Measurements from ENCODE around the gene GAP43.
A peak's percentile ranks its signal among the peaks of the same experiment; 100 is the strongest.

GRCh38 chr3:115657168-115657567 lies 33.9 kb downstream of the GAP43 start:
- TF ChIP-seq, protein P1, sequence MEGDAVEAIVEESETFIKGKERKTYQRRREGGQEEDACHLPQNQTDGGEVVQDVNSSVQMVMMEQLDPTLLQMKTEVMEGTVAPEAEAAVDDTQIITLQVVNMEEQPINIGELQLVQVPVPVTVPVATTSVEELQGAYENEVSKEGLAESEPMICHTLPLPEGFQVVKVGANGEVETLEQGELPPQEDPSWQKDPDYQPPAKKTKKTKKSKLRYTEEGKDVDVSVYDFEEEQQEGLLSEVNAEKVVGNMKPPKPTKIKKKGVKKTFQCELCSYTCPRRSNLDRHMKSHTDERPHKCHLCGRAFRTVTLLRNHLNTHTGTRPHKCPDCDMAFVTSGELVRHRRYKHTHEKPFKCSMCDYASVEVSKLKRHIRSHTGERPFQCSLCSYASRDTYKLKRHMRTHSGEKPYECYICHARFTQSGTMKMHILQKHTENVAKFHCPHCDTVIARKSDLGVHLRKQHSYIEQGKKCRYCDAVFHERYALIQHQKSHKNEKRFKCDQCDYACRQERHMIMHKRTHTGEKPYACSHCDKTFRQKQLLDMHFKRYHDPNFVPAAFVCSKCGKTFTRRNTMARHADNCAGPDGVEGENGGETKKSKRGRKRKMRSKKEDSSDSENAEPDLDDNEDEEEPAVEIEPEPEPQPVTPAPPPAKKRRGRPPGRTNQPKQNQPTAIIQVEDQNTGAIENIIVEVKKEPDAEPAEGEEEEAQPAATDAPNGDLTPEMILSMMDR (conservative IDR thresholded peaks at IDR 0.05; ENCODE audit: low read length): 0 out of 2 replicates have a peak, but pooled peaks have one; percentile 16
- no peak for TF ChIP-seq EZH2phosphoT487 (IDR thresholded peaks at IDR 0.05; ENCODE audit: borderline replicate concordance)

Data from Loucy (cell line).